Measurements from ENCODE around the gene NOP53.
"Not testable (repeated sequence)": the region's sequence is repeated elsewhere in the genome, so short reads cannot be mapped to it uniquely, and the experiment has no call there.

The NOP53 gene

DNA sequence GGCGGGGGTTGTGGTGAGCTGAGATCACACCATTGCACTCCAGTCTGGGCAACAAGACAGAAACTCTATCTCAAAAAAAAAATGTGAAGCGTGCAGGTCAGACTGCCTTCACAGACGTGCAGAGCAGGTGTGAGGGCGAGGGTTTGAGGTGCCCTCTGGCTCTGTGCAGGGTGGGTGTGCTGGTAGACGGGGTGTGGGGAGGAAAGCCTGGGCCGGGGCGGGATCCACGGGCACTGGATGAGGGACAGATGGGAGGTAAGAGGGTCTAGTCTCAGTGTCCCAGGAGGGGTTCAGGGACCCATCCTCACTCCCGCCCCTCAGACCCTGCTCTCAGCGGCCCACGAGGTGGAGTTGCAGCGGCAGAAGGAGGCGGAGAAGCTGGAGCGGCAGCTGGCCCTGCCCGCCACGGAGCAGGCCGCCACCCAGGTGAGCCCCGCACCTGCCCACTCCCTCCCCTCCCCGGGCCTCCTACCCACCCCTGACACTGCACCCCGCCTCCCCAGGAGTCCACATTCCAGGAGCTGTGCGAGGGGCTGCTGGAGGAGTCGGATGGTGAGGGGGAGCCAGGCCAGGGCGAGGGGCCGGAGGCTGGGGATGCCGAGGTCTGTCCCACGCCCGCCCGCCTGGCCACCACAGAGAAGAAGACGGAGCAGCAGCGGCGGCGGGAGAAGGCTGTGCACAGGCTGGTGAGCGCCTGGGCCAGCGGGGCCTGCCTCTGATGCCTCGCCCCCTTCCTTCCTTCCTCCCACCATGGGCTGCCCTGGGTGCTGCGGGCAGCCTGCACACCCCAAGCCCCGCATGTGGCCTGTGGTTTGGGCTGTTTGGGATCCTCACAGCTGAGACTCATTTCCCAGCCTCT lies 9.1 kb downstream of the NOP53 start:
- no peak for DNase-seq (ENCODE audit: low read depth)

DNA sequence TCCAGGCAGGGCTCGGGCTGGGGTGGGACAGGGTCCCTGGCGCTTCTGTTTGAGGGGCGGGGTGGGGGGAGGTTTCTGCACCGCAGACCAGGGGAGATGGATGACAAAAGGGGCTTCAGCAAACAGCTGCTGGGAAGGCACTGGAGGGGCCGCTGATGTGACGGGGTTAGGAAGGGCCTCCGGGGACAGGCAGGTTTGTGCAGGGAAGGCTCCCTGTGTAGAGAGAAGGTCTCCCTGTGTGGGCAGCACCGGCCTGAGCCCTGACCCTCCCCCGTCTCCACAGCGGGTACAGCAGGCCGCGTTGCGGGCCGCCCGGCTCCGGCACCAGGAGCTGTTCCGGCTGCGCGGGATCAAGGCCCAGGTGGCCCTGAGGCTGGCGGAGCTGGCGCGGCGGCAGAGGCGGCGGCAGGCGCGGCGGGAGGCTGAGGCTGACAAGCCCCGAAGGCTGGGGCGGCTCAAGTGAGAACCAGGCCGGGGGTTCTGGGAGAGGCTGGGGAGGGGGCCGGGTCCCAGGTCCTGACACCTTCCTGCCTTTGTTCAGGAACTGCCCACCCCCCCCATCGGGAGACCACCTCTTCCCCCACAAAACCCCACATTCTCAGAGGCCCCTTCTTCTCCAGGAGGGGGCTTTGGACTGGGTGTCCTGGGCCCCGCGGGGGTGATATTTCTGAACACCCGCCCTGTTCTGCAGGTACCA lies 9.9 kb downstream of the NOP53 start:
- DNase-seq (ENCODE audit: low read depth) = no peak

DNA sequence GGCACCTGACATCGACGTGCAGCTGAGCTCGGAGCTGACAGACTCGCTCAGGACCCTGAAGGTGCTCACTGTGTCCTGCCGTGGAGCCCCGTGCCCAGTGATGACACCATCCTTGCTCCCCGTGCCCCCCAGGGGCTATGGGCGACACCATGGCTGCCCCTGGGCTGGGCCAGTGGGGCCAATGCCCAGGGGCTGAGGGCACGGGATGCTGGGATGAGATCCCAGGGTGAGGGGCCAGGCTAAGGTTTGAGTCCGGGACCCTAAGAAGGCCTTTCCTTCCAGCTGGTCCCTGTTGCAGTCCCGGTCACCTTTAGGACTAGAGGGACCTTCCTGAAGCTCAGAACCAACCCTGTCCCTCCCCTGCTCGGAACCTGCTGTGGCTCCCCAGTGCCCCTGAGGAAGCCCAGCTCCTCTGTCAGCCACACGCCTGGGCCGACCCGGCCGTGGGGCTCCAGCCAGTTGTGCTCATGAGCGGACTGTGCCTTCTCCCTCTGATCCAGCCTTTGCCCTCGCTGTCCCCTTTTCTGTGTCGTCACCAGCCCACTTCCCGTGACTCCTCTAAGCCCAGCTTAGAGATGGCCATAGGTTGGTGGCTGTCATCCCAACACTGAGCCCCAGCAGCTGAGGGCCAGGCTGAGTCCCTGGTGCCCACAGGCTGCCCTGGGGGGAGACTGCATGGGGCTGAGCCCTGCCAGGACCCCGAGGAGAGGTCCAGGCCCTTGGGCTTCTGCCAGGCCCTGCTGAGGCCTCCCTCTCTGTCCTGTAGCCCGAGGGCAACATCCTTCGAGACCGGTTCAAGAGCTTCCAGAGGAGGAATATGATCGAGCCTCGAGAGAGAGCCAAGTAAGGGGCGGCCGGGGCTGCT lies 10.6 kb downstream of the NOP53 start:
- no peak for DNase-seq (ENCODE audit: low read depth)

DNA sequence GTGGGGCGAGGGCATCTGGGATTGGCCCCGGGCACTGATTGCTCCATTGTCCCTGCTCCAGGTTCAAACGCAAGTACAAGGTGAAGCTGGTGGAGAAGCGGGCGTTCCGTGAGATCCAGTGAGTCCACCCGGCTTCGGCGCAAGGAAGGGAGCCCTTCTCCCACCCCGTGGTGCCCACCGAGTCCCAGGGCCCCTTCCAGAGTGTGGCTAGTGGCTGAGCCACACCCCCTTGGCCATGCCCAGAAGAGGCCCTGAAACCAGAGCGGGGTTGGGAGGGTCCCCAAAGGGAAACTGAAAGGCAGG lies 11.2 kb downstream of the NOP53 start:
- no peak for DNase-seq (ENCODE audit: low read depth)

DNA sequence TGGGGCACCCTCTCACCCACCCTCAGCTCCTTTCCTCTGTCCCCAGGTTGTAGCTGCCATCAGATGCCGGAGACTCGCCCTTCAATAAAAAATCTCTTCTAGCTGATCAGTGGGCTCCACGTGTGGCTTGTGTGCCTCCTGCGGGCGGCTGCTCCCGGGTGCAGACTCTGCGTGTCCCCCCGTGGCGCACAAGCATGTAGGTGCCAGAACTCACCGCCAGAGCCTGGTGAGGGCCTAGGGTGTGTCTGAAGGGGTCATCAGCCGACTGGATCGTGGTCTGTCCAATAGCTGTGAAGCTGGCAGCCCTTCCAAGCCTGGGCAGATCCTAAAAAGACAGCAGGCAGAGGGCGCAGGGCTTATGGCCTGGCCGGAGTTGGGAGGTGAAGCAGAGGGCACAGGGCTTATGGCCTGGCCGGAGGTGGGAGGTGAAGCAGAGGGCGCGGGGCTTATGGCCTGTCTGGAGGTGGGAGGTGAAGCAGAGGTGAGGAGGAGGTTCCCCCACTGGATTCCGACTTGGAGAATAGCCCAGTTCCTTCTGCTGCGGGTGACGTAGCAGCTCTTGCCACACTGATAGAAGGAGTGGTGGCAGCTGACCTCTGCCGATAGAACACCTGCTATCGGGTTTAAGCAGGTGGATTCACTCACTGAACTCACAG lies 11.7 kb downstream of the NOP53 start:
- no peak for DNase-seq (ENCODE audit: low read depth)

DNA sequence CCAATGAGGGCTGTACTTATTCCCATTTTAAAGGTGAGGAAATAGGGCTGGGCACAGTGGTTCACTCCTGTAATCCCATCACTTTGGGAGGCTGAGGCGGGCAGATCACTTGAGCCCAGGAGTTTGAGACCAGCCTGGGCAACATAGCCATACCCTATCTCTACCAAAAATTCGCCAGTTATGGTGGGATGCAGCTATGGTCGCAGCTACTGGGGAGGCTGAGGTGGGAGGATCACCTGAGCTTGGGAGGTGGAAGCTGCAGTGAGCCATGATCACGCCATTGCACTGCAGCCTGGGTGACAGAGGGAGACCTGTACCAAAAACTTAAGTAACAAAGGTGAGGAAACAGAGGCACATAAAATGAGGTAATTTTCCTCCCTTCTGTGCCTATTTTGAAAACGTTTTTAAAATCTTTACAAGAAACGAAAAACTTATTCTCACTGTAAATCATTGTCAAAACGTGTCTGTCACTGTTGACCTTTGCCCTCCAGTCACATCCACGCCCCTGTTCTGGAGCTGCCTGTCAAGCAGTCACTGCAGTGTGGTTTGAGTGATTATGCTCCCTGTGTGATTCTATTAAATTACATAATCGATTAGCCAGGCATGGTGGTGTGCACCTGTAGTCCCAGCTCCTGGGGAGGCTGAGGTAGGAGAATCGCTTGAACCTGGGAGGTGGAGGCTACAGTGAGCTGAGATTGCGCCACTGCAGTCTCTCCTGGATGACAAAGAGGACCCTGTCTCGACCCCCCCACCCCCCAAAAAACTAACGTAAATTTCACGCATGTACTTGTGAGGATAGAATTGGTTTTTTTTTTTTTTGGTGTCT lies 12.5 kb downstream of the NOP53 start:
- no peak for DNase-seq (ENCODE audit: low read depth)

DNA sequence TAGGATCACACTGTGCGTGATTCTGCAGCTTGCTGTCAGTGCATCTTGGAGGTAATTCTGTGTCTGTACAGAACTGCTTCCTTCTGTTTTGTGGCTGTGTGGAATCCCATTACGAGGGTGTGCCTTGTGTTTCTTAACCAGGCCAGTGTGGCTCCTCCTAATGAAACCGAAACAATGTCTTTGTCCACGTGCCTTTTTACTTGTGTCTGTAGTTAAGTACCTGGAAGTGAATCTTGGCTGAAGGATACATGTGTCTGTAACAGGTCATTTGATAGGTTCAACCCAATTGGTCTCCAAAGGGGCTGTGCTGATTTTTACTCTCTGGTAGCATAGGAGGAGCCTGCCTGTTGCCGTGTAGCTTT lies 13.1 kb downstream of the NOP53 start:
- DNase-seq (ENCODE audit: low read depth) = no peak

DNA sequence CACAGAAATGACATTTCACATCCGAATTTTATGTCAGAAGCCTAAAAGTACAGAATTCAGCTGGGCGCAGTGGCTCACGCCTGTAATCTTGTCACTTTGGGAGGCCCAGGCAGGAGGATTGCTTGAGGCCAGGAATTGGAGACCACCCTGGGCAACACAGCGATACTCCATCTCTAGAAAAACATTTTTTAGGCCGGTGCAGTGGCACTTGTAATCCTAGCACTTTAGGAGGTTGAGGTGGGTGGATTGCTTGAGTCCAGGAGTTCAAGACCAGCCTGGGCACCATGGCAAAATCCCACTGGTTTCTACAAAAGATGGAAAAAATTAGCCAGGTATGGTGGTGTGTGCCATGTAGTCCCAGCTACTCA lies 15.3 kb downstream of the NOP53 start:
- DNase-seq (ENCODE audit: low read depth) = no peak

DNA sequence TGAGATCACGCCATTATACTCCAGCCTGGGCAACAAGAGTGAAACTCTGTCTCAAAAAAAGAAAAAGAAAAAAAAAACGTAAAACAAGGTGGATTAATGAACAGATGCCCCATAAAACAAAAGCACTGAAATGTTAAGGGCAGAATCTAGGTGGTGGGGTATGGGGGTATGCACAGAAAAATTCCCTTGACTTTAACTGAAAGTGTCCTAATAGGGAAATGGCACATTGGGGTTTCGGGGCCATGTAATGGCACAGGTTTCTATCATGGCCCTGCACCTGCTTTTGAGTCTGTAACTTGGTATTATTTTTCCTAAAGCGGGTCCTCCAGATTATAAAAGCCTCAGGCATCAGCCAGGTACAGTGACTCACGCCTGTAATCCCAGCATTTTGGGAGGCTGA lies 16.2 kb downstream of the NOP53 start:
- DNase-seq (ENCODE audit: low read depth) = no peak

DNA sequence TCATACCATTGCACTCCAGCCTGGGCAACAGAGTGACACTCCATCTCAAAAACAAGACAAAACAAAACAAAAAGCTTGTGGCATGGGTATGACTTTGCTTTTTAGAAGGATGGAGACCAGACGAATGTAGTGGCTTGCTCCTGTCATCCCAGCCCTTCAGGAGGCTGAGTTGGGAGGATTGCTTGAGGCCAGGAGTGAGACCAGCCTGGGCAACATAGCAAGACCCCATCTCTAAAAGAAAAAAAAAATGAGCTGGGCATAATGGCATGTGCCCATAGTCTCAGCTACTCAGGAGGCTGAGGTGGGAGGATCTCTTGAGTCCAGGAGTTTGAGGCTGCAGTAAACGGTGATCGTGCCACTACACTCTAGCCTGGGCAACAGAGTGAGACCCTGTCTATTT lies 16.8 kb downstream of the NOP53 start:
- DNase-seq (ENCODE audit: low read depth) = no peak

DNA sequence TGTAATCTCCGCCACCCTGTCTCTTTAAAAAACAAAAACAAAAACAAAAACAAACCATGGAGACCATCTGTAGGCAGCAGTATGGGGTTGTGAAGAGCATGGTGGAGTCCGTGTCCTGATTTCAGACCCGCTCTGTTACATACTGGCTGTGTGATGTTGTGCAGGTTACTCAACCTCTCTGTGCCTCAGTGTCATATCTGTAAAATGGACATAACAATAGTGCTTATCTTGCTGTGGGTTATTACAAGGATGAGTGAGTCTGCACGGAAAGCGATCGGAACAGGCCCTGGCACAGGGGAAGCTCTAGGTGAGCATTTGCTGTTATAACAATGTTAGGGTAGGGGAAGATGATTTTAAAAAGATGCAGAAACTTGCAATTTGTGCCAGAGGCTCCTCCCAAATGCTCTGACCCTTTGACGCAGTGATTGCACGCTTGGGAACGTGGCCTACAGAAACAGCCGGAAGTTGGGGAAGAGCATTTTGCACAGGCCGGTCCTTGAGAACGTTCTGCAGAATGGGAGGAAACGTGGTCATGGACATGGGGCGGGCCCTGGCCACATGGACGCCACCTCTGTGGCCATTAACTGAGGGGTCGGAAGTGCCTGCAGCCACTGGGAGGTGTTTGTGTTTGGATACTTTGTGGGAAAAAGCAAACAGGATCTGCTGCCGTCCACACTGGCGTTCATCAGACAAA lies 17.4 kb downstream of the NOP53 start:
- no peak for DNase-seq (ENCODE audit: low read depth)

DNA sequence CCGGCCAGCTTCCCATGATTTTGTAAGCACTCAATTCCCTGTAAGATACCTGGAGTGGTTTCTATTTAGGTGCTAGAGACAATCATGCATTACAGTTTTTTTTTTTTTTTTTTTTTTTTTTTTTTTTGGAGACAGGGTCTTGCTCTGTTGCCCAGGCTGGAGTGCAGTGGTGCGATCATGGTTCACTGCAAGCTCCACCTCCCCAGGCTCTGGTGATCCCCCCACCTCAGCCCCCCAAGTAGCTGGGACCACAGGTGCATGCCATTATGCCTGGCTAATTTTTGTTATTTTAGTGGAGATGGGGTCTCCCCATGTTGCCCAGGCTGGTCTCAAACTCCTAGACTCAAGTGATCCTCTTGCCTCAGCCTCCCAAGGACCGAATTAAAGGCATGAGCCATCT lies 19.4 kb downstream of the NOP53 start:
- DNase-seq (ENCODE audit: low read depth) = not testable (repeated sequence)

DNA sequence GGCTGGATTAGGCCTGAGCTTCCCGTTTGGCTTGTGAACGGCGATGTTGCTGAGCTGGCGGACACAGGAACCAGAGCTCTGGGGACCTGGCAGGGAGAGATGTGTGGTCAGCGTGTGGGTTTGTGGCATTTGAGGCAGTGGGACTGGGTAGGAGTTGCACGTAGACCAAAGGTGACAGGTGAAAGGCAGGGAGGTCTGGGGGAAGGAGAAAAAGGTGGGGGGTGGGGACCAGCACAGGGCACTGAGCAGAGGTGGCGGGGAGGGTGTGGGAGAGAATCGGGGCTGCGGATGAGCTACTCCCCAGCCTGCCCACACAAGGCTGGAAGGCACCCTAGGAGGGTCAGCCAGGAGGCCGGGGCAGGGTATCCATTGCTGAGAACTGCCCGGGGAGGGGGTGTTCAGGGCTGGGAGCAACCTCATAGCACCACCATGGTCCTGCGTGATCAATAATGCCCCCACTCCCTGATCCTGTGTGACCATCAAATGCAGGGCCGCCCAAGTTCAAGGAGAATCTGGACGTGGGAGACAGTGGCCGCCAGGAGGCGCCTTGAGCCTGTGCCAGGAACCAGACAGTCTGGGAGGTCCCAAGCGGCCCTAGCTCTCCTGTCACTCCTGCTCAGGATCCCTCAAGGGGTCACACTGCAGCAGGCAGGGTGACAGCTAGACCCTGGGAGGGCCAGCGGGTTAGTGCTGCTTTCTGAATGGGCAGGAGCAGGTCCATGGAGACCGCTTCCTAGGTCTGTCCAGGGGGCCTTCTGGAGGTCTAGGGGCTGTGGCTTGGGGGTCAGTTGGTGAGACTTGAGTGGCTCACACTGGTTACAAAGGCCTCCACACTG lies 20.4 kb downstream of the NOP53 start:
- no peak for DNase-seq (ENCODE audit: low read depth)

DNA sequence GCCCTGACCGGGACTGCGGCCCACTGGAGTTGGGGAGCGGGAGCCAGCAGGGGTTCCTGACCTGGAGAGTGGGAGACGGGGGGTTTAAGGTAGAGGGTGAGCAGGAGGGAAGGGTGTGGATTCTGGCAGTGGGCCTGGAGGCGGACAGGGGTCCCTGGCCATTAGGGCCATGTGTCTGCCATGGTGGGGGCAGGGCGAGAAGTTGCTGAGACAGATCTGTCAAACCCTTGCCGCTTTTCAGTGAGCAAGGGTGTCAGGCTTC lies 20.9 kb downstream of the NOP53 start:
- DNase-seq (ENCODE audit: low read depth) = no peak

DNA sequence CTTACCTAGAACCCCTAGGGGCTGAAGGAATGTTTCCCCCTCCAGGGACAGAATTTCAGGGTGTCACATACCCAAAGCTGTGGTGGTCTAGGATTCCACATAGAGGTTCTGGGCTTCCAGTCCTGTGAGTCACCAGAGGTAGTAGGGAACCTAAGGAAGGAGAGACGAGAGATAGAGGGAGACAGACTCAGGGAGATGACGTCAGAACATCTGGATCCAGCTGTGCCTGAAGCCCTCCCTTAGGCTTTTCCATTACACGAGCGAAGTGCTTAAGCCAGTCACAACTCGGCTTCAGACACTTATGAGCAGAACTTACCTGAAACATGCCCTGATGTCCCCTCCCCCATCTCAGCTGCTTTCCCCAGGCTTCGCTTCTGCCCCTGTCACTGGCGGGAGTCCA lies 21.3 kb downstream of the NOP53 start:
- DNase-seq (ENCODE audit: low read depth) = no peak

DNA sequence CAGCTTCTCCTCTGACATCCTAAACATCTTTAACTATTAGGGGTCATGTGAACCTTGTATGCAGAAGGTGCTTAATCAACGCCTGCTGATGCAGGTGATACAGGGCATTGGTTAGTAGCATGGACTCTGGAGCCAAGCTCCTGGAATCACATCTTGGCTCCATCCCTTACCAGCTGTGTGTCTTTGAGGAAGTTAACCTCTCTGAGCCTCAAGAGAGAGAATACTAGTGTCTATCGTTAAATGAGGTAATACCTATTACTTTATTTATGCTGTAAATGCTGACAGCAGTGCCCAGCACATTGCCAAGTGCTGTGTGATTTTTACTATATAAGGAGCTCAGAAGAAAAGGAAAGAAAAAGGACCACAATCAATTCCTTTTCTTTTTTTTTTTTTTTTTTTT lies 22.0 kb downstream of the NOP53 start:
- DNase-seq (ENCODE audit: low read depth) = no peak

DNA sequence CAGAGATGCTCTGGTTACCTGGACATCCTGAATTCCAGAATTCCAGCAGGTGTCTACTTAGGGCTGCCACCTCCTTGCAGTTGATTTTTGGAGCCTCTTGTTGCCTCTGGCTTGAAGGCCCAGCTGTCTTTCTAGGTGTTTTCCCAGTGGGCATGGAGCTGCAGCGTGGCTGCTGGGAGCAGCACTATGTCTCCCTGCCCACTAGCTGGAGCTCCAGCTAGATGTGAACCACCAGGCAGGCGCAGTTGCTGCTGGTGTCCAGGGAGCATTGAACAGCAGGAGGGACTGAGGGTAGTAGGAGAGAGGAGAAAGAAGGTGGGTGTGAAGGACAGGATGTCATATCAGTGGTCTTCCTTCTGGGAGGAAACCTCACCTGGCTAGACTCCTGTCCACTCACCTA lies 23.3 kb downstream of the NOP53 start:
- DNase-seq (ENCODE audit: low read depth) = no peak

DNA sequence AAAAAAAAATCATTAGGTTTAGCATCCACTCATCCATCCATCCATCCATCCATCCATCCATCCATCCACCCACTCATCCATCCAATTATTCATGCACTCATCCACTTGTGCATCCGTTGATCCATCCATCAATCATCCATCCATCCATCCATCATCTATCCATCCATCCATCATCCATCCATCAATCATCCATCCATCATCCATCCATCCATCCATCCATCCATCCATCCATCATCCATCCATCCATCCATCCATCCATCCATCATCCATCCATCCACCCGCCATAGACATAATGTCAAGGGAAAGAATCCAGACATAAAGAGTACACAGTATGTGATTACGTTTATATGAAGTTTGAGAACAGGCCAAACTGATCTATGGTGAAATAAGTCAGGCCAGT lies 24.2 kb downstream of the NOP53 start:
- no peak for DNase-seq (ENCODE audit: low read depth)

DNA sequence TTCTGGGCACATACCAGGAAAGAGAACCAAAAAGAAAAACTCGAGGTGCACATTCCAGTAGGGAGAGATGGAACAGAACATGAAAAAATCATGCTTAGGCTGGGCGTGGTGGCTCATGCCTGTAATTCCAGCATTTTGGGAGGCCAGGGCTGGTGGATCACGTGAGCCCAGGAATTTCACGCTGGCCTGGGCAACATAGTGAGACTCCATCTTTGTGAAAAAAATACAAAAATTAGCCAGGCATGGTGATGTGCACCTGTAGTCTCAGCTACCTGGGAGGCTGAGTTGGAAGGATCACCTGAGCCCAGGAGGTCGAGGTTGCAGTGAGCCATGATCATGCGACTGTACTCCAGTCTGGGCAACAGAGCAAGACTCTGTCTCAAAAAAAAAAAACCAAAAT lies 25.9 kb downstream of the NOP53 start:
- DNase-seq (ENCODE audit: low read depth) = not testable (repeated sequence)

DNA sequence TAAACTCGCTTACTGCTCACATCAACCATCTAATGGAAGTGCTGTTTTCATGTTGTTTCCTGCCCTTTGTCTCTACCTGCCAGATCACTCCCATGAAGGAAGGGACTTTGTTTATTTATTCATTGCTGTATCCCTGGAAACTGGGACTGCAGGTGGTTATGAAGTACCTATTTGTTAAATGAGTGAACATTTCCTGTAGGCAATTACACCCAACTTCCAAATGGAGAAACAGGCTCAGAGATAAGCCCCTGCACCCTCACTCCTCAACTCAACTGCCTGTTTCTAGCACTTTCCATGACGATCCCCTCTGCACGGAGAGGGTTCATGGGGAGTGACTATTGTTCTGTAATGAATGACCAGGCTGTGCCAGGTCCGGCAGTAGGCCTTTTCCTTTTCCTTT lies 31.2 kb downstream of the NOP53 start:
- no peak for DNase-seq (ENCODE audit: low read depth)
